GM23338 (cell line): ENCODE data around the gene SPDYE3. TPM values are rescaled to one million over a fixed set of nuclear protein-coding genes. Genes with fewer than 3 reads are reported as not detected.
A peak's percentile ranks its signal among the peaks of the same experiment; 100 is the strongest.
"Not testable (repeated sequence)": the region's sequence is repeated elsewhere in the genome, so short reads cannot be mapped to it uniquely, and the experiment has no call there.

ENCODE experiments used
- ATAC-seq: fragments of 200-7000 bp; cut with Tn5 transposase; 3 replicates; pipeline ENCODE4 v1.9.1; 2020
- DNase-seq: peaks from one replicate; pipeline ENCODE4 v3.0.0-alpha.2; 2015; ENCODE audit warnings: low spot score
- H2AFZ ChIP-seq: fragments of 200-600 bp; sonication (generic); 2 replicates; pipeline ENCODE4 v1.8.0; 2016; ENCODE audit warnings: antibody characterized with exemption, mild to moderate bottlenecking, moderate library complexity
- H3F3A ChIP-seq: fragments of 200-600 bp; sonication (generic); replicated peaks from 2 replicates; pipeline ENCODE4 v1.8.0; 2017; ENCODE audit warnings: antibody characterized with exemption, mixed run types, low read depth
- H3K27ac ChIP-seq: fragments of 200-600 bp; sonication (generic); 2 replicates; pipeline ENCODE4 v1.6.1; 2016; ENCODE audit warnings: low read depth
- H3K27me3 ChIP-seq: fragments of 200-600 bp; sonication (generic); 2 replicates; pipeline ENCODE4 v1.8.0; 2016; ENCODE audit warnings: mild to moderate bottlenecking, mixed run types, moderate library complexity; ENCODE audit not compliant: insufficient read depth
- H3K36me3 ChIP-seq: fragments of 200-600 bp; sonication (generic); 2 replicates; pipeline ENCODE4 v1.8.0; 2016; ENCODE audit warnings: mild to moderate bottlenecking; ENCODE audit not compliant: insufficient read depth
- H3K4me1 ChIP-seq: fragments of 200-600 bp; sonication (generic); 2 replicates; pipeline ENCODE4 v1.8.0; 2016; ENCODE audit warnings: mild to moderate bottlenecking, moderate library complexity; ENCODE audit not compliant: insufficient read depth
- H3K4me2 ChIP-seq: fragments of 200-600 bp; sonication (generic); 2 replicates; pipeline ENCODE4 v1.7.1; 2017; ENCODE audit warnings: mixed run types
- H3K4me3 ChIP-seq: fragments of 200-600 bp; sonication (generic); 2 replicates; pipeline ENCODE4 v1.6.1; 2016; ENCODE audit warnings: mixed run types
- H3K79me2 ChIP-seq: fragments of 200-600 bp; sonication (generic); replicated peaks from 2 replicates; pipeline ENCODE4 v1.8.0; 2017; ENCODE audit warnings: mild to moderate bottlenecking; ENCODE audit not compliant: insufficient read depth
- H3K9me2 ChIP-seq: fragments of 200-600 bp; sonication (generic); 2 replicates; pipeline ENCODE4 v1.8.0; 2017; ENCODE audit not compliant: insufficient read depth
- H4K20me1 ChIP-seq: fragments of 200-600 bp; sonication (generic); replicated peaks from 2 replicates; pipeline ENCODE4 v1.8.0; 2017; ENCODE audit warnings: mild to moderate bottlenecking; ENCODE audit not compliant: insufficient read depth
- H3K27ac Mint-ChIP-seq: 2 replicates; pipeline ENCODE4 v1.8.0; 2020; ENCODE audit warnings: inconsistent platforms, mild to moderate bottlenecking, moderate library complexity, mixed read lengths
- H3K27me3 Mint-ChIP-seq: 3 replicates; pipeline ENCODE4 v1.8.0; 2022; ENCODE audit warnings: low read depth, mild to moderate bottlenecking, moderate library complexity, mixed read lengths, inconsistent platforms; ENCODE audit not compliant: insufficient read depth, poor library complexity
- H3K36me3 Mint-ChIP-seq: 3 replicates; pipeline ENCODE4 v1.8.0; 2021; ENCODE audit warnings: low read depth, mild to moderate bottlenecking, inconsistent platforms, moderate library complexity, mixed read lengths
- H3K4me1 Mint-ChIP-seq: 3 replicates; pipeline ENCODE4 v1.8.0; 2020; ENCODE audit warnings: mild to moderate bottlenecking, inconsistent platforms, mixed read lengths
- H3K4me3 Mint-ChIP-seq: 3 replicates; pipeline ENCODE4 v1.8.0; 2021; ENCODE audit warnings: moderate library complexity, mild to moderate bottlenecking, inconsistent platforms, mixed read lengths
- H3K9me3 Mint-ChIP-seq: 3 replicates; pipeline ENCODE4 v1.8.0; 2020; ENCODE audit warnings: moderate library complexity, mild to moderate bottlenecking, inconsistent platforms, mixed read lengths
- CTCF ChIP-seq, 2 experiments: fragments of 200-600 bp in 1 of 2; sonication (generic) in 1 of 2; conservative IDR thresholded peaks; 2 replicates each; pipeline versions ENCODE4 v1.5.1 to v1.6.1; 2016 to 2017; ENCODE audit warnings: antibody characterized with exemption in 2 of 2, low read depth in 2 of 2, mild to moderate bottlenecking in 2 of 2, moderate library complexity in 1 of 2
- polyA plus RNA-seq: library from polyadenylated mRNA; unstranded; fragments of >200 nt; fragmentation: Nextera tagmentation; extraction: Ambion mirVana; gene quantifications from 2 replicates; pipeline ENCODE4 v1.2.1, GENCODE V29; 2016
- total RNA-seq: library from RNA; depleted of rRNA; stranded (reverse); fragments of >200 nt; shearing (Covaris generic); gene quantifications from 2 replicates; pipeline ENCODE4 v1.2.3, GENCODE V29; 2014

Gene SPDYE3
- total and polyA plus RNA-seq, 2 experiments from 2014 or later, result 3.6 TPM; not detected in 1

- H3K36me3 ChIP-seq, result peaks cover 36% of the 10 kb centered on the region
- not testable (repeated sequence) for DNase-seq, H3K4me2 ChIP-seq, H3K4me1 Mint-ChIP-seq, H3K9me2 ChIP-seq, H3K27me3 ChIP-seq, H3K27ac Mint-ChIP-seq, H3K4me3 Mint-ChIP-seq, H2AFZ ChIP-seq, H3K27me3 Mint-ChIP-seq, H3K4me3 ChIP-seq, H3F3A ChIP-seq, H3K4me1 ChIP-seq, H3K9me3 Mint-ChIP-seq
- peak; percentile 52 for ATAC-seq
- peaks cover 28% of the 10 kb centered on the region for H4K20me1 ChIP-seq
- peaks cover 77% of the 10 kb centered on the region for H3K36me3 Mint-ChIP-seq
- H3K27ac ChIP-seq, result peak overlapping the region; percentile 72; the same call in 1 of the 2 replicates
- H3K79me2 ChIP-seq, result peaks cover 12% of the 10 kb centered on the region; the same call in 1 of the 2 replicates
Observed at GRCh38 chr7:100344124-100344559, 36.6 kb downstream of the SPDYE3 start.

GRCh38 chr7:100344560-100345287 lies 37.2 kb downstream of the SPDYE3 start:
- H3K79me2 ChIP-seq, H3F3A ChIP-seq, H3K4me2 ChIP-seq, H3K4me1 ChIP-seq, H3K4me3 Mint-ChIP-seq, H3K27ac ChIP-seq, H3K9me3 Mint-ChIP-seq, H3K27me3 ChIP-seq, H3K27me3 Mint-ChIP-seq, H2AFZ ChIP-seq, H3K4me3 ChIP-seq, H3K4me1 Mint-ChIP-seq, H3K27ac Mint-ChIP-seq, H3K9me2 ChIP-seq: not testable (repeated sequence)
- ATAC-seq, result peak; percentile 100
- peak; percentile 53 to 59 for TF ChIP-seq CTCF (conservative IDR thresholded peaks at IDR 0.05; ENCODE audit: low read depth in 2 of 2)
- peaks cover 28% of the 10 kb centered on the region for H4K20me1 ChIP-seq
- peaks cover 77% of the 10 kb centered on the region for H3K36me3 Mint-ChIP-seq
- DNase-seq, result peak; percentile 30
- H3K36me3 ChIP-seq, result peaks cover 35% of the 10 kb centered on the region

GRCh38 chr7:100345288-100345672 lies 37.8 kb downstream of the SPDYE3 start:
- H3K79me2 ChIP-seq, H3K27me3 Mint-ChIP-seq, H3K4me1 ChIP-seq, H3K27me3 ChIP-seq, H3K4me2 ChIP-seq, H3K27ac Mint-ChIP-seq, H3K9me3 Mint-ChIP-seq, H3K4me3 Mint-ChIP-seq, H3F3A ChIP-seq, H2AFZ ChIP-seq, H3K9me2 ChIP-seq, H3K4me1 Mint-ChIP-seq, H3K27ac ChIP-seq, H3K4me3 ChIP-seq: not testable (repeated sequence)
- peaks cover 33% of the 10 kb centered on the region for H3K36me3 ChIP-seq
- peak; percentile 40 to 57; a peak in 3 of 4 replicates for TF ChIP-seq CTCF (conservative IDR thresholded peaks at IDR 0.05; ENCODE audit: low read depth in 2 of 2)
- peaks cover 78% of the 10 kb centered on the region for H3K36me3 Mint-ChIP-seq
- DNase-seq, result peak; percentile 56
- peak; percentile 55 for ATAC-seq
- peaks cover 28% of the 10 kb centered on the region for H4K20me1 ChIP-seq
